ENCODE results near the gene ABL1.

ABL1 gene

DNA sequence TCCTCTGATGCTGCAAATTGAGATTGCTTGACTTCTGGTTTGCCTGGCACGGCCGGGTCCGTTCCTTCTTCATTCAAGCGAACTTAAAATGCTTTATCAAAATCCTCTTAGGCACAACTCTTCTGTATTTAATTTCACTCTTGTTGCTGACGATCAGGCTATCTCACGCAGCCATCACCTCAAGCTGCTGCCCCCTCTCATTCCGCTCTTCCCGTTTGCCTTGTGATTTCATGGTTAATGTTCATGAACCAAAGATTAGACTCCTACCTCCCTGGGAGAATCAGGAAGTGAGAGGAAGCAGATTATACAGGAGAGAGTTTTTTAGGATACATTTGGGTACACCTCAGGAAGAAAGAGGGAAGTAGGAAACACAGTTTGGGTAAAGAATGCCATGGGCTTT lies 38.9 kb downstream of the ABL1 start:
- no peak for ATAC-seq
- TF ChIP-seq, protein P1, sequence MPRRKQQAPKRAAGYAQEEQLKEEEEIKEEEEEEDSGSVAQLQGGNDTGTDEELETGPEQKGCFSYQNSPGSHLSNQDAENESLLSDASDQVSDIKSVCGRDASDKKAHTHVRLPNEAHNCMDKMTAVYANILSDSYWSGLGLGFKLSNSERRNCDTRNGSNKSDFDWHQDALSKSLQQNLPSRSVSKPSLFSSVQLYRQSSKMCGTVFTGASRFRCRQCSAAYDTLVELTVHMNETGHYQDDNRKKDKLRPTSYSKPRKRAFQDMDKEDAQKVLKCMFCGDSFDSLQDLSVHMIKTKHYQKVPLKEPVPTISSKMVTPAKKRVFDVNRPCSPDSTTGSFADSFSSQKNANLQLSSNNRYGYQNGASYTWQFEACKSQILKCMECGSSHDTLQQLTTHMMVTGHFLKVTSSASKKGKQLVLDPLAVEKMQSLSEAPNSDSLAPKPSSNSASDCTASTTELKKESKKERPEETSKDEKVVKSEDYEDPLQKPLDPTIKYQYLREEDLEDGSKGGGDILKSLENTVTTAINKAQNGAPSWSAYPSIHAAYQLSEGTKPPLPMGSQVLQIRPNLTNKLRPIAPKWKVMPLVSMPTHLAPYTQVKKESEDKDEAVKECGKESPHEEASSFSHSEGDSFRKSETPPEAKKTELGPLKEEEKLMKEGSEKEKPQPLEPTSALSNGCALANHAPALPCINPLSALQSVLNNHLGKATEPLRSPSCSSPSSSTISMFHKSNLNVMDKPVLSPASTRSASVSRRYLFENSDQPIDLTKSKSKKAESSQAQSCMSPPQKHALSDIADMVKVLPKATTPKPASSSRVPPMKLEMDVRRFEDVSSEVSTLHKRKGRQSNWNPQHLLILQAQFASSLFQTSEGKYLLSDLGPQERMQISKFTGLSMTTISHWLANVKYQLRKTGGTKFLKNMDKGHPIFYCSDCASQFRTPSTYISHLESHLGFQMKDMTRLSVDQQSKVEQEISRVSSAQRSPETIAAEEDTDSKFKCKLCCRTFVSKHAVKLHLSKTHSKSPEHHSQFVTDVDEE (CRISPR knock-in tag; IDR thresholded peaks at IDR 0.05) = no peak
- no peak for TF ChIP-seq PPARA (CRISPR knock-in tag; IDR thresholded peaks at IDR 0.05; ENCODE audit: borderline replicate concordance)
- no peak for TF ChIP-seq BACH2 (CRISPR knock-in tag; IDR thresholded peaks at IDR 0.05; ENCODE audit: borderline replicate concordance)
- TF ChIP-seq, protein P2, sequence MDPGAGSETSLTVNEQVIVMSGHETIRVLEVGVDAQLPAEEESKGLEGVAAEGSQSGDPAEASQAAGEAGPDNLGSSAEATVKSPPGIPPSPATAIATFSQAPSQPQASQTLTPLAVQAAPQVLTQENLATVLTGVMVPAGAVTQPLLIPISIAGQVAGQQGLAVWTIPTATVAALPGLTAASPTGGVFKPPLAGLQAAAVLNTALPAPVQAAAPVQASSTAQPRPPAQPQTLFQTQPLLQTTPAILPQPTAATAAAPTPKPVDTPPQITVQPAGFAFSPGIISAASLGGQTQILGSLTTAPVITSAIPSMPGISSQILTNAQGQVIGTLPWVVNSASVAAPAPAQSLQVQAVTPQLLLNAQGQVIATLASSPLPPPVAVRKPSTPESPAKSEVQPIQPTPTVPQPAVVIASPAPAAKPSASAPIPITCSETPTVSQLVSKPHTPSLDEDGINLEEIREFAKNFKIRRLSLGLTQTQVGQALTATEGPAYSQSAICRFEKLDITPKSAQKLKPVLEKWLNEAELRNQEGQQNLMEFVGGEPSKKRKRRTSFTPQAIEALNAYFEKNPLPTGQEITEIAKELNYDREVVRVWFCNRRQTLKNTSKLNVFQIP (CRISPR knock-in tag; IDR thresholded peaks at IDR 0.05; ENCODE audit: borderline replicate concordance, low read depth) = no peak
- no peak for TF ChIP-seq ARNTL (CRISPR knock-in tag; IDR thresholded peaks at IDR 0.05; ENCODE audit: borderline replicate concordance, low read depth)
- no peak for TF ChIP-seq ZC3H10 (CRISPR knock-in tag; IDR thresholded peaks at IDR 0.05)
- TF ChIP-seq ZNF565 (CRISPR knock-in tag; conservative IDR thresholded peaks at IDR 0.05; ENCODE audit: low read depth) = no peak
- no peak for TF ChIP-seq TOX (CRISPR knock-in tag; IDR thresholded peaks at IDR 0.05; ENCODE audit: borderline replicate concordance)
- TF ChIP-seq ZFP3 (CRISPR knock-in tag; IDR thresholded peaks at IDR 0.05) = no peak
- TF ChIP-seq SNAI2 (CRISPR knock-in tag; IDR thresholded peaks at IDR 0.05) = no peak

GRCh38 chr9:130874783-130875182 lies 39.7 kb downstream of the ABL1 start:
- TF ChIP-seq ZFP30 (CRISPR knock-in tag; IDR thresholded peaks at IDR 0.05) = no peak
- no peak for TF ChIP-seq ZNF70 (CRISPR knock-in tag; IDR thresholded peaks at IDR 0.05)
- TF ChIP-seq ESRRG (CRISPR knock-in tag; IDR thresholded peaks at IDR 0.05) = no peak
- no peak for TF ChIP-seq TCF4 (CRISPR knock-in tag; IDR thresholded peaks at IDR 0.05; ENCODE audit: borderline replicate concordance)
- no peak for TF ChIP-seq ARNTL (CRISPR knock-in tag; IDR thresholded peaks at IDR 0.05; ENCODE audit: borderline replicate concordance, low read depth)
- no peak for TF ChIP-seq CREB5 (CRISPR knock-in tag; IDR thresholded peaks at IDR 0.05; ENCODE audit: low read depth)
- no peak for TF ChIP-seq BACH2 (CRISPR knock-in tag; IDR thresholded peaks at IDR 0.05; ENCODE audit: borderline replicate concordance)
- TF ChIP-seq ZFP3 (CRISPR knock-in tag; IDR thresholded peaks at IDR 0.05) = no peak
- no peak for TF ChIP-seq ZC3H10 (CRISPR knock-in tag; IDR thresholded peaks at IDR 0.05)
- TF ChIP-seq, protein P1 (CRISPR knock-in tag; IDR thresholded peaks at IDR 0.05) = no peak

GRCh38 chr9:130877300-130877699 lies 42.2 kb downstream of the ABL1 start:
- no peak for ATAC-seq

More at GRCh38 chr9:130874783-130875182, 39.7 kb downstream of the ABL1 start:
- ATAC-seq = no peak

GRCh38 chr9:130878295-130878694 lies 43.2 kb downstream of the ABL1 start:
- TF ChIP-seq OSR1 (CRISPR knock-in tag; IDR thresholded peaks at IDR 0.05) = no peak
- TF ChIP-seq ZNF70 (CRISPR knock-in tag; IDR thresholded peaks at IDR 0.05) = no peak
- TF ChIP-seq, protein P3, sequence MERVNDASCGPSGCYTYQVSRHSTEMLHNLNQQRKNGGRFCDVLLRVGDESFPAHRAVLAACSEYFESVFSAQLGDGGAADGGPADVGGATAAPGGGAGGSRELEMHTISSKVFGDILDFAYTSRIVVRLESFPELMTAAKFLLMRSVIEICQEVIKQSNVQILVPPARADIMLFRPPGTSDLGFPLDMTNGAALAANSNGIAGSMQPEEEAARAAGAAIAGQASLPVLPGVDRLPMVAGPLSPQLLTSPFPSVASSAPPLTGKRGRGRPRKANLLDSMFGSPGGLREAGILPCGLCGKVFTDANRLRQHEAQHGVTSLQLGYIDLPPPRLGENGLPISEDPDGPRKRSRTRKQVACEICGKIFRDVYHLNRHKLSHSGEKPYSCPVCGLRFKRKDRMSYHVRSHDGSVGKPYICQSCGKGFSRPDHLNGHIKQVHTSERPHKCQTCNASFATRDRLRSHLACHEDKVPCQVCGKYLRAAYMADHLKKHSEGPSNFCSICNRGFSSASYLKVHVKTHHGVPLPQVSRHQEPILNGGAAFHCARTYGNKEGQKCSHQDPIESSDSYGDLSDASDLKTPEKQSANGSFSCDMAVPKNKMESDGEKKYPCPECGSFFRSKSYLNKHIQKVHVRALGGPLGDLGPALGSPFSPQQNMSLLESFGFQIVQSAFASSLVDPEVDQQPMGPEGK (CRISPR knock-in tag; IDR thresholded peaks at IDR 0.05; ENCODE audit: borderline replicate concordance) = no peak
- no peak for TF ChIP-seq ZC3H10 (CRISPR knock-in tag; IDR thresholded peaks at IDR 0.05)
- TF ChIP-seq ZNF8 (CRISPR knock-in tag; IDR thresholded peaks at IDR 0.05) = no peak
- no peak for TF ChIP-seq SNAI2 (CRISPR knock-in tag; IDR thresholded peaks at IDR 0.05)
- no peak for TF ChIP-seq CSRNP3 (CRISPR knock-in tag; IDR thresholded peaks at IDR 0.05)
- no peak for TF ChIP-seq TOX (CRISPR knock-in tag; IDR thresholded peaks at IDR 0.05; ENCODE audit: borderline replicate concordance)
- TF ChIP-seq GLIS3 (CRISPR knock-in tag; IDR thresholded peaks at IDR 0.05) = no peak
- TF ChIP-seq ZNF565 (CRISPR knock-in tag; conservative IDR thresholded peaks at IDR 0.05; ENCODE audit: low read depth) = no peak
- ATAC-seq = no peak

More at GRCh38 chr9:130877300-130877699, 42.2 kb downstream of the ABL1 start:
- TF ChIP-seq GLIS3 (CRISPR knock-in tag; IDR thresholded peaks at IDR 0.05) = no peak
- TF ChIP-seq ZNF565 (CRISPR knock-in tag; conservative IDR thresholded peaks at IDR 0.05; ENCODE audit: low read depth) = no peak
- TF ChIP-seq ZFP3 (CRISPR knock-in tag; IDR thresholded peaks at IDR 0.05) = no peak
- no peak for TF ChIP-seq ARNTL (CRISPR knock-in tag; IDR thresholded peaks at IDR 0.05; ENCODE audit: borderline replicate concordance, low read depth)
- no peak for TF ChIP-seq CSDC2 (CRISPR knock-in tag; IDR thresholded peaks at IDR 0.05)
